Superior temporal gyrus (tissue), 1 donor: ENCODE data around the gene LRRC75A.
"Not testable (repeated sequence)": the region's sequence is repeated elsewhere in the genome, so short reads cannot be mapped to it uniquely, and the experiment has no call there.

Experiments
- DNase-seq: peaks from one replicate; pipeline ENCODE4 v3.0.0-alpha.2; 2016; ENCODE audit errors: extremely low spot score

The LRRC75A gene

DNA sequence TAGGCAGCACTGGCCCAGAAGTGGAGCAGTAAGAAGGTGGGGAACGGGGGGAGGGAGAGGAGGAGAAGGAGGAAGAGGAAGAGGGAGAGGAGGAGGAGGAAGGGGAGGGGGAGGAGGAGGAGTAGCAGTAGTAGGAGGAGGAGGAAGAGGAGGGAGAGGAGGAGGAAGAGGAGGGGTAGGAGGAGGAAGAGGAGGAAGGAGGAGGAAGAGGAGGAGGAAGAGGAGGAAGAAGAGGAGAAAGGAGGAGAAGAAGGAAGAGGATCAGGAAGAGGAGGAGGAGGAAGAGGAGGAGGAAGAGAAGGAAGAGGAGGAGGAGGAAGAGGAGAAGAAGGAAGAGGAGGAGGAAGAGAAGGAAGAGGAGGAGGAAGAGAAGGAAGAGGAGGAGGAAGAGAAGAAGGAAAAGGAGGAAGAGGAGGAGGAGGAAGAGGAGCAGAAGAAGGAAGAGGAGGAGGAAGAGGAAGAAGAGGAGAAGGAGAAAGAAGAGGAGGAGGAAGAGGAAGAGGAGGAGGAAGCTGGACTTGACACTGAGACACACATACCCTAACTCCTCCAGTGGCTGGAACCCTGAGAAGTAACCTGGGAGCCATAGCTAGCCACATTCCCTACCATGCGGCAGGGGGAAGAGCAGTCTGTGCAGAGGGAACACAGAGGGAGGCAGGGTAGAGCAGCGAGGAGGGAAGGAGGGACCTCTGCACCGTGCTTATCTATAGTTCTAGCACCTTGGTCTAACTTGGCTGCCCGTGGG, 35.8 kb downstream of the LRRC75A start:
- DNase-seq = no peak

DNA sequence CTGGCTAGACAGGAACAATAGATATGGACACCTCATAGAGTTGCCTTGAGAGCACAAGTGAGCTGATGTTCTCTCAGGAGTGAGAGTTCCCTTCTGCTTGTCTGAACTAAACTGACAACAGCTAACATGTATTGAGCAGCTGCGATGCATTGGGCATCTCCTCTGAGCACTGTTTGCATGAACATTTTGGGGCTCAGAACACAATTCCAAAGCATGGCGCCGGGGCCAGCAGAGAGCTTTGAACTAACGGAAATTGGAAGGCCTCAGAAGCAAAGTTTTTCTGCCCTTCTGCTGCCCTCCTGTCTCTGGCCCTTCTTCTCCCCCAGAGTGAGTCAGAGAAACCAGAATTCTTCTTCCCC, 38.5 kb downstream of the LRRC75A start:
- DNase-seq = no peak

DNA sequence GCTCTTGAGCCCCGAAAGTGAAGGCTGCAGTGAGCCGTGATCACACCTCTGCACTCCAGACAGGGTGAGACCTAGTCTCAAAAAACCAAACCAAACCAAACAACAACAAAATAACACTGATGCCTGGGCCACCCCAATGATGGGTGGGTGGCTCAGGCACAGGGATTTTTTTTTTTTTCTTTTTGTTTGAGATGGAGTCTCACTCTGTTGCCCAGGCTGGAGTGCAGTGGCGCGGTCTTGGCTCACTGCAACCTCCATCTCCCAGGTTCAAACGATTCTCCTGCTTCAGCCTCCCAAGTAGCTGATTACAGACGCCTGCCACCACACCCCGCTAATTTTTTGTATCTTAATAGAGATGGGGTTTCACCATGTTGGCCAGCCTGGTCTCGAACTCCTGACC, 39.7 kb downstream of the LRRC75A start:
- not testable (repeated sequence) for DNase-seq

DNA sequence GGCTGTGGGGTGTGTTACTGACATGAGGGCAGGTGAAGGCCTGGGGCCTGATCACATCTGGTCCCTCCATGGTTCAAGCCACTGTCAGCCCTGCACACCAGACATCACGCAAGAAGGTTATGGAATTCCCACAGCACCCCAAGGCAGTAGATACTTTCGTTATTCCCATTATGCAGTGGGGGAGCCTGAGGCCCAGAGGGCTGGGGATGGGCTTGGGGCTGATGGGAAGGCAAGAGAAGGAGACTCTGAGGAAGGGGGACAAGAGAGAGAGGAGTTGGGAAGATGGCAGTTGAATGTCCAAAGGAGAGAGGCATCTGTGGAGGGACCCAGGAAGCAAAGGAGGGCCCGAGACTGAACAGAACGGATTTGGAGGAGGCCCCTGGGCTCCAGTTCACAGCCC, 42.0 kb downstream of the LRRC75A start:
- no peak for DNase-seq

DNA sequence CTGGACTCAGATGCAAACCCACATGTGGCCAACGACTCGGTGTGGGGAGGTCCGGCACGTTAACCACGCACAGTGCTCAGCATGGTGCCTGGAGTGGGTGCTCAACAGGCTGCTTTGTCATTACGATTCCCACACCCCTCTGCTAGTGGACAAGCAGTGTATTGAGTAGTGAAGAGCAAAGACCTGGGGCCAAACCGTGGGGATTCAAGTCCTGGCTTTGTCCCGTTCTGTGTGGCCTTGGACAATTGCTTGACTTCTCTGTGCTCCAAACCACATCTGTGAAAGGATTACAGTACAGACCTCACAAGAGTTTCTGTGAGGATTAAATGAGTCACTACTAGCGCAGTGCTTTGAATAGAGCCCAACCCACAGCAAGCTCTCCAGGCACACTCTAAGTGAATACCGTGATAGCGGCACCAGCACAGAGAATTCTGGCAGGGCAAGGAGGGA, 42.8 kb downstream of the LRRC75A start:
- DNase-seq = no peak

DNA sequence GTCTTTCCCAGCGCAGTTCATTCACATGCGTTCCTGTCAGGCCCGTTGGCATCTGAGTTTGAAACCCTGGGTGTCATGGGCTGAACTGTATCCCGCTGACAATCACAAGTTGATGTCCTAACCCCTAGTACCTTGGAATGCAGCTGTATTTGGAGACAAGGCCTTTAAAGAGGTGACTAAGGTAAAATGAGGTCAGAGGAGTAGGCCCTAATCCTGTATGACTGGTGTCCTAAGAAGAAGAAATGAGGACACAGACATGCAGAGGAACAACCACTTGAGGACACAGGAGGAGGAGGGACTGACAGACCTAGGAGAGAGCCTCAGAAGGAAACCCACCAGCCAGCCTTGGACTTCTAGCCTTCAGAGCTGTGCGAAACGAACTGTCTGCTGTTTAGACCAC, 43.5 kb downstream of the LRRC75A start:
- DNase-seq = no peak

DNA sequence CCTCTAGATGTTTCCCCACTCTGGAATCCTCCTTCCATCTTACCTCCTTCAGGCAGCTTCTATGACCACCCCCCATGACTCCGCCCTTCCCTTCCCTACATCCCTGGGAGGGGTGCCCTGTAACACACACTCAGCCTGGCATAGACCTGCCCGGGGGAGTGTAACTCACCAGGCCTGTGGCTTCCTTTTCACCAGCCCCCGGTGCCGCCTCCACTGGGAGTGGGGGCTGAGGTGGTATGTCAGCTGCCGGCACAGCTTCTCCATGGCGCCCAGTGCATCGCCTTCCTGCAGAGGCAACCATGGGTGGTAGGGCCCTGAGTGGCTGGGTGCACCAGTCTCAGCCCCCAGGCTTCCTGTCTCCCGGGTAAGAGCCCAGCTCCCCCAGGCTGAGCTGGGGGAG, 44.3 kb downstream of the LRRC75A start:
- no peak for DNase-seq

DNA sequence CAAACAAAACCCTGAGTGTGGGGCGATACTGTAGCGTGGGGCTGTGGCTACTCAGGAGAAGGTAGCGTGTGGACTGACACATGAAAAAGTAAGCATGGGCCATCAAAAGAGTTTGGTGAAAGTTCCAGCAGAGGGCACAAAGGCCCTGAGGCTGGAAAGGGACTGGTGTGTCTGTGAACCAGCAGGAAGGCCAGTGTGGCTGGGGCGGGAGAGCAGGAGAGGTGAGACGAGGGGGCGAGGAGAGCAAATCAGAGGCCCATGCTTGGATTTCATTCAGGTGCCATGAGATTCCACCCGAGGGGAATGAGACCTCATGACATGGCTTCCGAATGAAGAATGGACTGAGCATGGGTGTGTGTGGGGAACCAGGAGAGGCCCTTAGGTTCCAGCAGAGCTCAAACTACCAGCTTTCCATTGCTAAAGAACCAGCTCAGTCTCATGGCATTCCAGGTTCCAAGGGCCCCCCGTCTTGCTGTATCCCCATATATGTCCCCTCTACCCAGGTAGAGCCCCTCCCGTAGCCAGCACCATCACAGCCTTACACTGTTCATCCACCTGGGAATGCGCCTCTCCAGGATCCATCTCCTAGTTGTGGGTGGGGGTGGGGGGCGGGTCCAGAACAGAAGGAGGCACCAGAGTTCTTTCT, 45.5 kb downstream of the LRRC75A start:
- no peak for DNase-seq

DNA sequence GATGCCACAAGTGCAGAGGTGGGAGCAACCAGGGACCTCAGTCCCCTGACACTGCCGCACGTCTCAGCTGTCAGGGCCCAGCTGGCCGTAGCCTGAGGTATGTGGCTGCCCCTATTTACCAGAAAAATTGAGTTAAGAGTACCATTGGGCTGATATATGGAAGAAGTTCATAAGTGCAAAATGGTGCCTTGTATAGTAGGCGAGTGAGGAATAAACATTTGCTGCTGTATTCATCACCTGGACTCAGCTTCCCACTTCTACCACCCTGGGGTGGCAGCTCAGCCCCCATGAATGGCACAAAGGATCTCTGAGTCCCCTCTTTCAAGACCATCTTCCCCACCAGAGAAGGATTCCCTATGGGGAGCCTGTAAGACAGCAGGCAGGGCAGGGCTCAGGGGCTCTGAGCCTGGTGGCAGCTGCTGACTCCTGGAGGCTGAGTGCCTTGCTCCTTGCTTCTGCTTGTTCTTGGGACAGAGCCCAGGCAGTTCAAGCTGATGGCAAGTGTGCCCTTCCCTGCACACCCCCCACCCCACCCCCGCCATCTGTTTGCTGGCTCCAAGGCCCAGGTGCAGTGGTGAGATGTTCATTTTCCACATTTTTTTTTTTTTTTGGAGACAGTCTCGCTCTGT, 47.6 kb downstream of the LRRC75A start:
- no peak for DNase-seq

DNA sequence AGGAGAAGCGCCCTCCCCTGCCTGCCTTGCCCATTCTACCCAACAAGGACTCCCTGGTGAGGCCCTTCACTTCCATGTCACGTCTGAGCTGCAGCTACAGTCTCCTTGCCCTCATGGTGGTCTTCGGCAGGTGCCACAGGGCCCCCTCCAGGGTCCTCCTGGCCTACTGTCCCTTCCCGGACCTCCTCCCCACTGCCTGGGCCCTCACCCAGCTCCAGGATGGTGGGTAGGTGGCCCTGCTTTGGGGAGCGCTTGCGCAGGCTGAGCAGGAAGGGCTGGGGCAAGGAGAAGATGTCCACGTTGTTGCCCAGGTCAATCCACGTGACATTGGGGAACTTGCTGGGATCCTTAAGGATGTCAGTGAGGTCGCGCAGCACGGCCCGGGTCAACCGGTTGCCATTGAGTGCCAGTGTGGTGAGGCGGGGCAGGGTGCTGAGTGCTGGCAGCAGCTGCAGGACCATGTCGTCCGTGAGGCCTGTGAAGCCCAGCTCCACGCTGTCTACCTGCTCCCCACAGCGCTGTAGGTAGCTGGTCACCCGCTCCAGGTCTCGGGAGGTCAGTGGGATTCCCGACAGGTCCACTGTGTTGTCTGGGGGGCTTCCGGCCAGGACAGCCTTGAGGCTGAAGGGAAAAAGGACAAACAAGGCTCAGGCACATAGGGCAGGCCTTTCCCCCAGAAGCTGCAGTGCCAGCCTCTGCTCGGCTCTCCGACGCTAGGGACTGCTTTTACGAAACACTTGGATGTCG, 48.3 kb downstream of the LRRC75A start:
- DNase-seq = no peak

DNA sequence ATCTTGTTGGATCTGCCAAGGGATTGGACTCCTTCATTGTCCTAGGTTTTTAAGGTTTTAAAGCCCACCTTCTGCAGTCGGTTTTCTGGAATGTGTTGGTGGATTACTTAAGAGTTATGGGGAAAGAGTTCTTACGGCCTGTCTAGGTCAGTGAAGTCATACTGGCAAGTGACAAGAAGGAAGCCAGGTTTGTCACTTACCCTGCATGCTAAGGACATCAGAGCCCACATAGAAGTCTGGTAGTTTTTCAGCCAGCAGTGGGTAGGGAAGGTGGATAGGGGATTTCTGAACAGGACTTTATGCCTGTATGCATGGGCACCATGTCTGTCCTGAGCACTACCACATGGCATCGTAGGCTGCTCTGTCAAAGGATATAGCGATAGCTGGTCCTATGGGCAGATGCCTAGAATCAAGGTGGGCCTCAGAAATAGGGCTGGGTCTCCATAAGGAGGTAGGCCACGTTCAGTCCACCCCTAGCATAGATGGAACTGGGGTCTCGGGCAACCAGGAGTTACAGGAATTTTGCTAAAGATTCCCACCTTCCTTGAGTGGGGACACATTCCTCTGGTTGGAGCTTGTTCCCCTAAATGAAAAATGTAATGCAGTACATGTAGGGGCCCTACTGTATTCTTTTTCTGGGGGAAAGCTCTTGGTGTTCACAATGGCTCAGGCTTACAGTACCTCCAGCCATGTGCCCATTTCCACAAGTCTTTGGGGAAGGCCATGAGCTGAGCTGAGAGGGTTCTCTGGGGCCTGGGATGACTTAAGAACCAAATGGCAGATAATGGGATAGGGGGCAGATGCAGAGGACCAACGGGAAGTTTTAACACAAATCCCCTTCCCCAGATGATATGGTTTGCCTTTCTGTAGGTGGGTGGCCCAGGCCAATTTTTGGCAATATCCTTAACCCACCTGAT, 49.1 kb downstream of the LRRC75A start:
- DNase-seq = no peak

DNA sequence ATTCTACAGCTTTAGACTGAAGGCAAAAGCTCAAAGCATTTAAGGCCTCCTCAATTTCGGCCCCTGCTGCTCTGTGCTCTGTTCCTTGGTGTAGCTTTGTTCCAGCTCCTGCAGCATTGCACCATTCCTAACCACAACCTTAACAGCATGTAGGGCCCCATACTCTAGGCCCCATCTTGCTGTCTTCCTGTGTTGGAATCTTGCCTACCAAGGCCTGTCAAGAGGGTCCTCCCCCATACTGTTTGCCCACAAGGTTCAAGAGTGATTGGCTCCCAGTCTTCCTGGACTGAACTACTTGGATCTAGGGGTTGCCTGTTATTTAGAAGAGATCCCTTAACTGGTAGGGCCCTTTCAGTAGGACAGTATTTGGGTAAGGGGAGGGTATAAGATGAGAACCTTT, 49.9 kb downstream of the LRRC75A start:
- no peak for DNase-seq

DNA sequence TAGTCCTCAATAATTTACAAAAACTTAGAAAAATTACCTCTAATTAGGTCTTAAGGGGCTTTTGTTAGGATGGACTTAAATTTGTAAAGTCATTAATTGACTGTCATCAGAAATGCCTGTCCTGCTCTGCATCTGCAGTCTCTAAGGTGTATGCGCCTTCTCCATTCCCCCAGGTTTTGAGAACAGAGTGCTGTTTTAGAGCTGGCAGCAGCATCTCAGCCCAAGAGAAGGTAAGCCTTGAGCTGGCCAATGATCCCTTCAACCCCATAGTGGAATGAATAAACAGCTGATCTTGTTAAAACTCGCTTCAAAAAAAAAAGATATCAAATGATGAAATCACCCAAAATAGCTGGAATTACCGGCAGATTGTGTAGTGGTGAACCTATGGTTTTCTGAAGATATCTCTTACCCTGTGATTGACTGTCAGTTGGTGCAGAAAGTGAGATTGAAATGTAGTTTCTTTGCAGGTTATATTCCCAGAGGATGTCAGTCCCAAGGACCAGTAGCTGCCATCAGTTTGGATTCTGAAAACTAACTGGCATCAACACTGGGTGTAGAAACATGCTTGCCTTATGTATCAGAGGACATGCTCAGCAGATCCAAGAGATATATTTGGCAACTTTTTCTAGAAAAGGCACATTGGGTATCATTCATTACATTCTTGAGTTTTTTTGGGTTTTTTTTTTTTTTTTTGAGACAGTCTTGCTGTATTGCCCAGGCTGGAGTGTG, 50.9 kb downstream of the LRRC75A start:
- no peak for DNase-seq

DNA sequence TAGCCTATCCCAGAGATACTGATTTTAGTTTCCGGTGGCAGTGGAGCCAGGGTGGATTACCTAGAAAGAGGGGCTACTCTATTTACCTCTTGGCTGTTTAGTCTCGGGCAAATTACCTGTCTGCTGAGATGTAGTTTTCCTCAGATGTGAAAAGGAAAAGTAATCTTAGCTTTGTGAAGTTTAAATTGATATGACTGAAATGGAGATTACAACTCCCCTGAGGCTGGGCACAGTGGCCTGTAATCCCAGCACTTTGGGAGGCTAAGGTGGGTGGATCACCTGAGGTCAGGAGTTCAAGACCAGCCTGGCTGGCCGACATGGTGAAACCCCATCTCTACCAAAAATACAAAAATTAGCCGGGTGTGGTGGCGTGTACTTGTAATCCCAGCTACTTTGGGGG, 51.6 kb downstream of the LRRC75A start:
- not testable (repeated sequence) for DNase-seq

DNA sequence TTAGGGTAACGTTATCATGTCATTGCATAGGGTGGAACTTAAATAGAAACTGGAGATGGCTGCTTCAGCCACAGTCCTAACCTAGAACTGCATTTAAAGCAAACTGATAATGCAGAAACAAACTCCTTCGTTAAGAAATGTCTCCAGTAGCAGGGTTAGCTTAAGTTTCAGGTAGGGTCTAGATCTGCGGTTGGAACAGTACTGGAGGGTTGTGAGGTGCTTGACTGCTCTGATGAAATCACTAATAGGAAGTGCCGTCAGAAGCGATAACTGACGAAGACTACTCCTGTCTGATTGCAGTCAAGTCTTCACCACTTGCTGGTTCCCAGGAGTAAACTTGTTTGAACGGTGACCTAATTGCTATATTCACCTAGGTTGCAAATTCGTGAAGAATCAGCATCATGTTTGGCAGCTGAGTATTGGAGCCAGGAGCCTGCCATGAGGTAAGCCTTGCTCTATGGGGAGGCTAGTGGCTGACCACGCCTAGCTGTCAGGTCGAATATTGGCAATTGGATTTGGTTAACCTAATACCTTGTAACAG, 52.1 kb downstream of the LRRC75A start:
- DNase-seq = no peak

DNA sequence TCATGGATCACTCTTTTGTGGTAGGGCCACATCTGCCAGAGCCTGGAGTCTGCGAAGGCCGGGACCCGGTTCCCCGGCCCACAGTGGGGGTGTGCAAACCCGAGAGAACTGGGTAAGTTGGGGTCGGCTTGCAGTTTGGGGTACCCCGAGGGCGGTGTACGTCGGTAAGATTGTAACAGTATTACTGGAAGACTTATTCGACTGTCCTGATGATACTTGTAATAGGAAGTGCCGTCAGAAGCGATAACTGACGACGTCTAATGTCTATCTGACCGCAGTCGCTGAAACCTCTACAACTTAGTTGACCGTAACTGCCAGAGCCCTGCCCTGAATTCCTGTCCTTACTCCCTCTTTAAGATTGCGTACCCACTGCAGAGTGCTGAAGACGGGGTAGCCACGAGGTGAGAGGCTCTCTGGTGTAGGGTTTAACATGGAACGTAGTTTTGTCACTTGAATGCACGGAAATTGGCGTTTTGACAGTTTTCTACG, 52.6 kb downstream of the LRRC75A start:
- peak; percentile 33 for DNase-seq

DNA sequence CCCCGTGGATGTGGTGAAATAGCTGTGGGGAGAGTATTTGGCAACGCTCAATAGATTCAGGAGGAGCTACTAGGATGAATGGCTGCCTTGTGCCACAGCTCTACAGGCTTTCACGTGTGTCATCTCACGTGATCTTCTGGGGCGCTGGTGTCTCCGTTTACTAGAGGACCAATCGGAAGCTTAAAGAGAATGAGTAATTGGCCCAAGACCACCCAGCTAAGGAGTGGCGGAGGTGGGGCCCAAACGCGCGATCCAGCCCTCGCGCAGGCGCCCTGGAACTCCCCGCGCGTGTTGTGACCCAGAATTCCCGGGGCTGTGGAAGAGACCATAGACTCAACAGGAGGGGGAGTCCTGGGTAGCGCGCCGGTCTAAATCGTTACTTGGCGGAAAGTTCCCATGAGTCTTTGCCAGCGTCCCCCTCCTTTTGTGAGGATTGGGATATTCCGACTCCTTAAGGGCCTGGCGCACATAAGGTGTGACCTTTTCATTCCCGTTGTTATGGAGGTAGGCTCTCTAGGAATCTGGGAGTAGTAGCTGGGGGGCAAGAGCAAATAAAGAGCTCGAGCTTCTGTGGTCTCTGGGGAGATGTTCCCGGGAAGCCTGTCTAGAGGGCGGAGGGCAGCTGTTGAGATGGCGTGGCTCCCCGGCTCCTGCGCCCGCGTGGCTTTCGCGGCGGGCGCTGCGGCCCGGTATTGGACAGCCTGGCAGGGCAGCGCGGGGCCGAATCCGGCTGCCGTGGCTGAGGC, 53.3 kb downstream of the LRRC75A start:
- peak; percentile 99 for DNase-seq

DNA sequence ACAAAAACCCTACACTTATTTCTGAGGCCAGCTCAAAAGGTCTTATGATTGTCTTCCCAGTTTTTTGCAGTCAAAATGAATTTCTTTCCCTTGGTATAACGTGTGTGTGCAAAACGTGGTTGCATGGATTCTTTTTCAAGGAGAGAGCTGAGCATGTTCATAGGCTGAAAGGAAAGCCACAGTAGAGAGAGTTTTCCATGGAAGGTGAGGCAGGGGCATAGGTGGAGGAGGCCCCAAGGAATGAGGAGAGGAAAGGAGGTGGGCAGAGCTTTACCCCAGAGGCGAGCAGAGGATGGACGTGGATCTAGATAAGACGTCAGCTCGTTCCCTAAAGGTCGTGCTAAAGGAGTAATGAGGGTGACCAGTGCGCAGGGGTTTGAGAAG, 53.8 kb downstream of the LRRC75A start:
- no peak for DNase-seq

DNA sequence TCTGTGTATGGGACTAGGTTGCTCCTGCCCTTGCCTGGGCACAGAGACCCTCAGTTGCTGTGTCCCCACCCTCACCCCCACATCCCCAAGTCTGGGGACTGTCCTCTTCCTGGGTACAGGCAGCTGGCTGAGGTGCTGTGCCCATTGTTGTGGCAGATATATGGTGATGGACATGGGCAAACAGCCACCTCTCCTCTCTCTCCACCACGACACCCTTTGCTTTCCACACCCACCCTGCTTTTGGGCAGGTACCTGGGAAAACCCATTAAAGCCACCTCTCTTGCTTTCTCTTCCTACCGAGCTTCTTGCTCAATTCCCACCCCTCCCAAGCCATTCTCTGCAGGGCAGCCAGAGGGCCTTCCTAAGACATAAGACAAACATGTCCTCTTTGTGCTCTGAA, 54.9 kb downstream of the LRRC75A start:
- DNase-seq = no peak
